Measurements from ENCODE around the gene SMARCC1.

The SMARCC1 gene

GRCh38 chr3:47541583-47542108 is 240.0 kb downstream of the SMARCC1 start:
- DNase-seq (ENCODE audit: low read depth): no peak

- no peak for DNase-seq (ENCODE audit: low read depth)
Observed at GRCh38 chr3:47540281-47540680, 241.4 kb downstream of the SMARCC1 start.

- DNase-seq (ENCODE audit: low read depth): no peak
Observed at GRCh38 chr3:47536967-47537366, 244.7 kb downstream of the SMARCC1 start.

- no peak for DNase-seq (ENCODE audit: low read depth)
Observed at GRCh38 chr3:47536221-47536891, 245.3 kb downstream of the SMARCC1 start.
